Upper lobe of left lung (tissue), 4 donors: ENCODE measurements around the gene PHF21A.

ENCODE experiments used
- POLR2A ChIP-seq, 4 donors: fragments of 450-650 bp; IDR thresholded peaks; one replicate each; pipeline ENCODE4 v1.5.1; 2016 to 2017; ENCODE audit warnings: antibody characterized with exemption in 4 of 4, mild to moderate bottlenecking in 2 of 4
- POLR2AphosphoS5 ChIP-seq, 2 donors: sonication (generic); formaldehyde crosslinking; IDR thresholded peaks; one replicate each; pipeline ENCODE4 v1.5.1; 2017; ENCODE audit warnings: antibody characterized with exemption in 2 of 2

DNA sequence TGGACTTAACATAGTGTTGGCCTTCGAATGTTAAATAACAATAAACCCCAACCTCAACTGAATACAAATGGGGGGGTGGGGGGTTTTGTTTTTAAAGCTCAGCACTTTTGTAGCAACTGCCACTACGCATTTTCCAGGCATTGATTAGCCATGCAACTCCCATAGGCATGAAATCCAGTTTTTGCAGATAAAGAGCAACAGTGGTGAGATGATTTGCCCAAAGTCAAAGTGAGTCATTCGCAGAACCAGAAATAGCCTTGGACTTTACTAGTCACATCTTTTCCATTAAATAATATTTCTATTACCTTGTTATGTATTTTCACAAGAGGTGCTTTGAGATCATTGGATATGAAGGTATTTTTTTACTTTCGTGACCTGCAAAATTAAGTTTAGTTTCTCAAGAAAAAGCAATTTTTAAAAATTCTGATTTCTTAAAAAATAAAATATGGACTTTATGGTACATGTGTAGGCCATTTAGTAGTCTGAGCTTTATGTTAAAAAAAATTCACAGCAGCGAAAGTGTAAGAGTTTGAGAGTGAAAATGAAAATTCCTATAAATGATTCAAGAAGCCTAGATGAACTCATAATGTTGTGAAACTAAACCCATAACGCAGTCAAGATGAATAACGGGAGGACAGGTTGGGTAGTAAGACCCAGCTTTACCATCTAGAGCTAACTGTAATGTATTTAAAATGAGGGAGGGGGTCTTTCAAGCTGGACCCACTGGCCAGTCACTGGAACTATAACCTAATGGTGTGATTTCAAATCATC lies 1.9 kb upstream of the PHF21A start:
- TF ChIP-seq POLR2AphosphoS5 (IDR thresholded peaks at IDR 0.05) (no peak), POLR2A (IDR thresholded peaks at IDR 0.05) (no peak)
